ENCODE results near the gene TSPYL1. TPM values are rescaled to one million over a fixed set of nuclear protein-coding genes. Genes with fewer than 3 reads are reported as not detected.

The TSPYL1 gene
- total RNA-seq, 1 donor from 2014 or later: 95.6 TPM

GRCh38 chr6:116251568-116252384 lies 28.0 kb downstream of the TSPYL1 start:
- Mint-ChIP-seq H3K9me3 (no peaks in the 10 kb centered on the region), H3K4me3 (no peak overlapping the region), H3K27me3 (ENCODE audit: low read depth) (no peaks in the 10 kb centered on the region), H3K4me1 (peaks cover 34% of the 10 kb centered on the region), H3K27ac (peak overlapping the region; percentile 88), H3K36me3 (peaks cover 1% of the 10 kb centered on the region)
- TF ChIP-seq, protein P1, sequence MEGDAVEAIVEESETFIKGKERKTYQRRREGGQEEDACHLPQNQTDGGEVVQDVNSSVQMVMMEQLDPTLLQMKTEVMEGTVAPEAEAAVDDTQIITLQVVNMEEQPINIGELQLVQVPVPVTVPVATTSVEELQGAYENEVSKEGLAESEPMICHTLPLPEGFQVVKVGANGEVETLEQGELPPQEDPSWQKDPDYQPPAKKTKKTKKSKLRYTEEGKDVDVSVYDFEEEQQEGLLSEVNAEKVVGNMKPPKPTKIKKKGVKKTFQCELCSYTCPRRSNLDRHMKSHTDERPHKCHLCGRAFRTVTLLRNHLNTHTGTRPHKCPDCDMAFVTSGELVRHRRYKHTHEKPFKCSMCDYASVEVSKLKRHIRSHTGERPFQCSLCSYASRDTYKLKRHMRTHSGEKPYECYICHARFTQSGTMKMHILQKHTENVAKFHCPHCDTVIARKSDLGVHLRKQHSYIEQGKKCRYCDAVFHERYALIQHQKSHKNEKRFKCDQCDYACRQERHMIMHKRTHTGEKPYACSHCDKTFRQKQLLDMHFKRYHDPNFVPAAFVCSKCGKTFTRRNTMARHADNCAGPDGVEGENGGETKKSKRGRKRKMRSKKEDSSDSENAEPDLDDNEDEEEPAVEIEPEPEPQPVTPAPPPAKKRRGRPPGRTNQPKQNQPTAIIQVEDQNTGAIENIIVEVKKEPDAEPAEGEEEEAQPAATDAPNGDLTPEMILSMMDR (IDR thresholded peaks at IDR 0.05; ENCODE audit: unreplicated experiment): no peak
- DNase-seq (ENCODE audit: low spot score in 2 of 2, unreplicated experiment in 2 of 2): no peak

GRCh38 chr6:116248577-116248976 lies 31.2 kb downstream of the TSPYL1 start:
- no peak overlapping the region for H3K4me3 Mint-ChIP-seq
- peaks cover 41% of the 10 kb centered on the region for H3K4me1 Mint-ChIP-seq
- H3K9me3 Mint-ChIP-seq: no peaks in the 10 kb centered on the region
- H3K27ac Mint-ChIP-seq: no peak overlapping the region
- TF ChIP-seq, protein P1 (IDR thresholded peaks at IDR 0.05; ENCODE audit: unreplicated experiment): no peak
- DNase-seq (ENCODE audit: low spot score in 2 of 2, unreplicated experiment in 2 of 2): no peak
- no peaks in the 10 kb centered on the region for H3K27me3 Mint-ChIP-seq (ENCODE audit: low read depth)
- peaks cover 1% of the 10 kb centered on the region for H3K36me3 Mint-ChIP-seq

GRCh38 chr6:116247285-116247684 lies 32.4 kb downstream of the TSPYL1 start:
- no peak overlapping the region for H3K27ac Mint-ChIP-seq
- H3K9me3 Mint-ChIP-seq: no peaks in the 10 kb centered on the region
- H3K4me3 Mint-ChIP-seq: no peak overlapping the region
- H3K4me1 Mint-ChIP-seq: peaks cover 41% of the 10 kb centered on the region
- no peaks in the 10 kb centered on the region for H3K27me3 Mint-ChIP-seq (ENCODE audit: low read depth)
- no peak for DNase-seq (ENCODE audit: low spot score in 2 of 2, unreplicated experiment in 2 of 2)
- peaks cover 1% of the 10 kb centered on the region for H3K36me3 Mint-ChIP-seq
- TF ChIP-seq, protein P1 (IDR thresholded peaks at IDR 0.05; ENCODE audit: unreplicated experiment): no peak

GRCh38 chr6:116246089-116246488 lies 33.6 kb downstream of the TSPYL1 start:
- no peak for DNase-seq (ENCODE audit: low spot score in 2 of 2, unreplicated experiment in 2 of 2)
- Mint-ChIP-seq H3K9me3 (no peaks in the 10 kb centered on the region), H3K27me3 (ENCODE audit: low read depth) (no peaks in the 10 kb centered on the region), H3K27ac (no peak overlapping the region), H3K4me1 (peaks cover 29% of the 10 kb centered on the region), H3K36me3 (peaks cover 1% of the 10 kb centered on the region), H3K4me3 (no peak overlapping the region)
- TF ChIP-seq, protein P1 (IDR thresholded peaks at IDR 0.05; ENCODE audit: unreplicated experiment): no peak

- TF ChIP-seq, protein P1 (IDR thresholded peaks at IDR 0.05; ENCODE audit: unreplicated experiment): no peak
- no peak for DNase-seq (ENCODE audit: low spot score in 2 of 2, unreplicated experiment in 2 of 2)
- Mint-ChIP-seq H3K4me1 (peaks cover 16% of the 10 kb centered on the region), H3K9me3 (no peaks in the 10 kb centered on the region), H3K36me3 (peaks cover 6% of the 10 kb centered on the region), H3K4me3 (no peak overlapping the region), H3K27me3 (ENCODE audit: low read depth) (no peaks in the 10 kb centered on the region), H3K27ac (peak overlapping the region; percentile 26)
Observed at GRCh38 chr6:116244284-116244683, 35.4 kb downstream of the TSPYL1 start.

Data from mesothelial cell of epicardium (in vitro differentiated cells).